GM19438 (cell line): ENCODE results near the gene ASXL1.

Source experiments
- ATAC-seq: cut with Tn5 transposase; IDR thresholded peaks from one replicate; pipeline ENCODE4 v1.9.1; 2021; ENCODE audit warnings: low read depth; ENCODE audit not compliant: unreplicated experiment

ASXL1 gene

DNA sequence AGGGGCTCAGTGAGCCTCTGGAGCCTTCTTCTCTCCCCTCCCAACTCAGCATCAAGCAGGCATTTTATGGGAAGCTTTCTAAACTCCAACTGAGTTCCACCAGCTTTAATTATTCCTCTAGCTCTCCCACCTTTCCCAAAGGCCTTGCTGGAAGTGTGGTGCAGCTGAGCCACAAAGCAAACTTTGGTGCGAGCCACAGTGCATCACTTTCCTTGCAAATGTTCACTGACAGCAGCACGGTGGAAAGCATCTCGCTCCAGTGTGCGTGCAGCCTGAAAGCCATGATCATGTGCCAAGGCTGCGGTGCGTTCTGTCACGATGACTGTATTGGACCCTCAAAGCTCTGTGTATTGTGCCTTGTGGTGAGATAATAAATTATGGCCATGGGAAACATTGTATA, 78.8 kb downstream of the ASXL1 start:
- ATAC-seq: no peak

DNA sequence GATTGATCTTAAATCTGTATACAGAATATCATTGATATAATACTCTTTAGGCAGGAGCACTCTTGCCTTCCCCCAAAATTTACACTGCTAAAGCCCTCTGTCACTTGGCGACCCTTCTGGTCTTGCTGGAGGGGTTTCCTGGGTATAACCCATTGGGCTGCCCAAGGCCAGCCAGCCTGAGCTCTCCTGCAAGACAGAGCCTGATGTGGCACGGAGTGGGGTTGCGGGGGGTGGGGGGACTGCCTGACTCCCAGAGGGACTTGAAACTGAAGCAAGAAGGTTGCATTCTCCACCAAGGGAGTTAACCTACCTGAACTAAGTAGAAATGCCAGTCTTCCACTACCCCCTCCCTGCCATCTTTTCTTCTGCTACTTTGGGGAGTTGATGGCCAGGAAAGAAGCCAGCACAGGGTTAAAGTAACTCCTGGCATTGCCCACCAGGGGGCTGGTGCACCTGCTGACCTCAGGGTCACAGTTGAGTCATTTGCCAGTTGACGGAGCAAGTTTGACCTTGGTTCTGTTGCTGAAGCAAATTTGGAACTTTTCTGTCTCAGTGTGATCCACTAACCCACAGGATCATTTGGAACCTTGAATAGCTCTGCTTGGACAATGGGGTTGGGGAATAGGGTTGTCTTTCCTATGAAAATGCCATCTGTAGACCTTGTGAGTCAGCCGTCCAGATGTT, 79.4 kb downstream of the ASXL1 start:
- ATAC-seq: no peak

DNA sequence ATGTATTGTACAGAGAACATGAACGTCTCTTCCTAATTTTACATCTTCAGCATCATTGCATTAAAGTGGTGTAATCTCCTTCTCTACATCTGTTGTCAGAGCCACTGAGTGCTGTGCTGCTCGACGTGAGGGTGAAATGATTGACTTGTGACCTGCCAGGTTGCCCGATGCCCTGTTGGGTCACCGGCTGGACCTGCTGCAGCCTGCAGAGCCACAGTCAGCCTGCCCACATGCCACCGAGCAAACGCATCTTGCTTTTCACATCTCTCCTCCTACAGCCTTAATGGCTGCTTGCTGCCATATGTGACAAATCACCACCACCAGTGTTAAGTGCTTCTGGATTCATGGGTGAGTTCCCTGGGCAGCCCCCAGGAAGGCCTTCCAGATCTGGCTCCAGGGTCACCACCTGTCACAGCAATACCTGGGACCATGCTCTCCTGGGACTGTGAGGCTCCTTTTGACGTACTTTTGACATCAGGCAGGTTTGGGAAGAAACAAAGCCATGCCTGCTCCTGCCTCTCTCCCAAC, 80.3 kb downstream of the ASXL1 start:
- no peak for ATAC-seq

DNA sequence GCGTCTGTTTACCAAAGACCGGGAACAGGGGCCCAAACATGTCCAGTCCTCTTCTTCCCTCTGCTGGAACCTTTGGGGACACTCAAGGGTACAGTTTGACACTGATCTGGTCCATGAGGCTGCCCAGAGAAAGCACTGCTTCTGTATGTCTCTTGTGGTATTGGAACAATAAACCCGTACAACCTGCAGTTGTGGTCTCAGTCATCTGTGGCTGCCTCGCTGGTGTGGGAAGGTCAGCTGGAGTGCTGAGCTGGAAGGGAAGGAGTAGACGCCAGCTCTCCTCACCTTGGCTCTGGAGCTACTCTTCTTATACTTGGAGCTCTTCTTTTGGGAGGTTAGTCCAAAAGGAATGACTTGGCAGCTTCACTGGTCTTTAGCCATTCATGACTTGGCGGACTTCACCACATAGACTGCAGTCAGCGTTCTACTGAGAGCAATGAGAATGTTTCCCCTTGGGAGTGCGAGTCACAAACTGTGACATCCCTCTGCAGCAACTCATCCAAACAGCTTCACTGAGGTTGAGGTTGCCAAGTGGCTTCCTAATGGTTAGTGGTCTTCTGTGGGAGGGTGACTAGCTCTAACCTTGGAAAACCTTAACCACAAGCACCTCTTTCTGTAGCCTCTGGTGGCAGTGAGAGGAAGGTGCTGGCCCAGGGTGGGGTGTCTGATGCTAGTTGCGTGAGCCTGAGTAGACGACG, 81.2 kb downstream of the ASXL1 start:
- ATAC-seq: no peak

DNA sequence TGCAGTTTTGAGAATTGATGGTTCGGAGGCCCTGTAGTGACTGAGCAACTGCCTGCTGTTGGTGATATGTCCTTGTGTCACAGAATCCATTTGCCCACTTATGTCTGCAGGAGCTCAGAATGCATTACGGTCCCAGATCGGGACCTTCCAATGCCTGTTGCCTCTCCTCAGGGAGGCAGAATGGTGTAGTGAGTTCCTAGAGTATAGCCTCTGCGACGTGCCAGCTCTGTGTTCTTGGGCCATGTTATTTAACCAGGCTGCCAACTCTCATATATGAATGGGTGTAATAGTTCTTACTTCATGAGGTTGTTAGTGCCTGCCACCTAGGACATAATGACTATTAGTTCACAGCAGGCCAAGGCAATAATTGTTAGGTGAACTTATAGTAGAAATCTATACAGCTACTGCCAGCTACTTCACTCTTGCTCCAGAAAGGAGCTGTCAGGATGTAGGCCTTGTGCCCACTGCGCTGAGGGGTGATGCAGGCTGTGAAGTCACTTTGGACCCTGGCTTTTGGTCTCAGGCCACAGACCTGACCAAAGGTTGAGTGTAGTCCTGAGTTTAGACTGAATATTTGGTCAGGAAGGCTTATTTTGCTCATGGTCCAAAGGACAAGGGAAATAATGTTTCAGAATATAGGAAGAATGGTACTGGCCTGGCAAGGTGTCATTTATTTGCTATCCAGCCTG, 82.1 kb downstream of the ASXL1 start:
- no peak for ATAC-seq

DNA sequence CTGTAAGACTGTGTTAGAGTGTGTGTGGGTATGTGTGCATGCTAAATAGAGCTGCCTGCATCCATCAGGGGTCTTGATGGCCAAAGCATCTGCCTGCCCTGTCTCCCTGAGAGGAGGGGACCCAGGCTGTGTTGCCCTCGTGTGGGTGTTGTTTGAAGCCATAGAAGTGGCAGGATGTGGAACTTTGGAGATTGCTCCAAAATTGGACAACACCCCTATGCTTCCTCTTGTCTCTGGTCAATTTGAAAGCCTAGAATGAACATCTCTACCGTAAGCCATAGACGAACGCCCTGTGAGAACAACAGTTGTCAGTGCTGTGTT, 82.6 kb downstream of the ASXL1 start:
- ATAC-seq: no peak

DNA sequence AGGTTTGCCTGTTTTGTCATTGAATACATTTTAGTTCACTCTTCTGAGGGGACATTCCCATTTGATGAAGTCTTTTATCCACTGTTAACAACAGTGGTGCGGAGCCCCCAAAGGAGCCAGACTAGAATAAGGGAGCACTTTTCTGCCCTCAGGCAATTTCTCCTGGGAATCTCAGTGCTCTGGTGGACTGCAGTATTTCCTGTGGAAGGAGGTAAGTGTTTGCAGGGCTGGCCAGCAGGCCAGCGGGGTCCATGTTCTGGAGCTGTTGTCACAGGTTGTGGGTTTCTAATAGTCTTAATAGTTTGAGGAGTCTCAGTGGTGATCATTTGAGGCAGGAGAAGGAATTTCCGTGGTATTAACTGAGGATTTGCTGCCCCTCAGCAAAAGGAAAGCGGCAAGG, 83.5 kb downstream of the ASXL1 start:
- no peak for ATAC-seq

DNA sequence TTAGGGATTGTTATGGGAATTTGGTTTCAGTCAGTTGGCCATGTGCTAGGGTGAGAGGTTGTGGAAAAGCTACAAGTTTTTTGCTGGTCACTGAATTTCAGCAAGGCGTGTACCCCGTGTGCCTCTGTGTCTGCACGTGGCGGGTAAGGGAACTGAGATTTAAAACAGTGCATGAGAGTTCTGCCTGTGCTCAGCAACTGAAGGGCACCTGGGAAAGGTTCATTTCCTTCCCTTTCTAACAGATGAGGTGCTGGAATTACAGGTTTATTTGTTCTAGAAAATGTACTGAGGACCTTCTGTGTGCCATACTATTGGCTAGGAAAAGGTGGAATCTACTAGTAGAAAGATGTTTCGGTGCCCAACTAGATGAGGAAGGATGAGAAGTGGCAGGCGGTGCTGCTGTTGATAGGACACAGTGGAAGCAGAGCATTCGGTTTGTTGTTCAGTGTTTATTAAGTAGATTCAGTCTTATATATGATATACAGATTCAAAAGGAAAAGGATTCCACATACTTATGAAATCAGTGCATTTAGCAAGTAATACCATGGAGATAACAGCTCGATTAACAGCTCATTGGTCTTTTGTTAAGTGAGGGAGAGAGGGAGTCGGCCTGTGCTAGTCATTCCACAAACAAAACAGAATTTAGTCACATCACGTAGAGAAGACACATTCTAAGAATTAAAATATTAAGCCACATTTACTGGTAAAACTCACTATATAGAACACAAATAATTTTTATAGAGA, 84.7 kb downstream of the ASXL1 start:
- no peak for ATAC-seq

DNA sequence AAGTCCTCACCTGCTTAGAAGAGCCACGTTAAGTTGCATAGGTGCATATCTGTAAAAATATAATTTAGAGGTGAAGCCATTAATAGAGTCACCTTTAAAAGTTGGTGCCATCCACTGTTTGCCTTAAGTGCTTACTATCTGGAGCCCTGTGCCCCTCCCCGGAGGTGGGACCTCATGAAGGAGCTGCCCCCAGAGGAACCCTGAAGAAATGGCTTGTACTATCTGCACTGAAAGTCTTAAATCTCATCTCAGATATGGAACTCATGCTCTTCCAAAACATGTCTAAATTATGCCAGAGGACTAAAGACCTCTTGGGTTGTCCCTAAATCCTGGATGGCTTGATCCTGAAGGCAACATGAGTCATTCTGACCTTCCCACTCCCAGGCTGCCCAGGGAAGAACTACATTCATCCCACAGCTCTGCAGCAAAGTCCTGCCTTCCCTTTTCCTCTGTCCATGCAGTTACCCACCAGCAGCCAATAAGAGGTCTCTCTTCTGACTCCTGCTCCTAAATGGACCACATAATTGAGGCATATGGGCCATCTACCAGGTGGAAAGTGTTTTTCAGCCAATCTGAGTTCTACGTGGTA, 85.3 kb downstream of the ASXL1 start:
- no peak for ATAC-seq

DNA sequence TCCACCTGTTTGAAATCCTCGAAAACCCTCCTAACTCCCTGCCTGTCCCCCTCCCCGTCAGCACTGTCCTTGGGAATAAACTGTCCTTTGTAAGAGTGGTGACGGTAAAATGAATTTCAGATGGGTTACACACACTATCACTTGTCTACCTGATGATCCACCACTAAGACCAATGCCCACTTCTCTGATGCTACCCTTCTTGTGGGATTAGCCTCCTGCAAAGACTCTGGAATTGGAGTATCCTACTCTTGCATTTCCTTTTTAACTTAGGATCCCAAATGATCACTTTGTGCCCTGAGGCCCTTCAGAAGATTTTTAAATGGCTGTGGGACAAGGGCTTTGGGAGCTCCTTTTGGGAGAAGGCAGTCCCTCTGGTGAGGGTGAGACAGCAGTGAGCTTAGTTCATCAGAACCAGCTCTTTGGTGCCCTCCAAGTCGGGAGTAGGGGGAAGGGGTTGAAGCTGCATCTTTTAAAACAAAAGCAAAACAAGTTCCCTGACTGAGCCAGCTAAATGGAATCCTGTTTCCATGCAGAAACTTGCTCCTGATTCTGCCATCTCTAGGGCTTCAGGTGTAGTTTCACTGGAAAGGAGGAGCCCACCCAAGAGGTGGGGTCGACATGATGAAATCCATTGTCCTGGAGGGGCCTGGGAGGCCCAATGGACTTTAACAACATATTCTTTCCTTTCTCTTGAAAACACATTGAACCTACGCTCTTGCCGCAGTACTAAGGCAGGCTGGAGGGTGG, 86.5 kb downstream of the ASXL1 start:
- no peak for ATAC-seq

DNA sequence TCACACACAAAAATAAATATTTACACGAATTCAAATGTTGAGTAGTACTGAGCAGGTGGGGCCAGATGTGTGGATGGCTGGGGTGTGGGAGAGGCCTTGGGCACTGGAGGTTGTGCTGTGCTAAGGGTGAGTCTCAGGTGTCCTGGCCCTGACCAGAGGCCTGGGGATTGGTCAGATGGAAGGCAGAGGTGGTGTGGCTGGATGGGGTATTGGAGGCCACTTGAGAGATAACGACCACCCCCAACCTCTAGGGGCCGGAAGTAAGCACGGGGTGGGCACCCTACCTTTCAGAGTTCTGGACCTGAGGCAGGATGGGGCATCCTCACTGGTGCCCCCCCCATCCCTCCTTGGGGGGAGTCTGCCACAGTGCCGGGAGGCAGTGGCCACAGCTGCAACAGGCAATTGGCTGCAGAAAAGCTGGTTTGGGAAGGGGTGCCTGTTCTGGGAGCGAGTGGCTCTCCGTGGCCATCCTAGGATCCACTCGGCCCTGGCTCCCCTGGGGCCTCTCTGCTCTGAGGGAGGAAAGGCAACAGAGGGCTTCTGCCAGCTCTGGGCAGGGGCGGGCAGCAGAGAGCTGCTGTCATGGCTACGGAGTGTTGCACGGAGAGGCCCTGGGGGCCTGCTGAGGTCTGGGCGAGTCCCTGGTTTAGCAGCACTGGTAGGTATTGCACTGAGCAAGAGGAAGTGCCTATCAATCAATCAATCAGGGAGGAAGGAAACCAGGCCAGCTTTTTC, 87.6 kb downstream of the ASXL1 start:
- no peak for ATAC-seq

DNA sequence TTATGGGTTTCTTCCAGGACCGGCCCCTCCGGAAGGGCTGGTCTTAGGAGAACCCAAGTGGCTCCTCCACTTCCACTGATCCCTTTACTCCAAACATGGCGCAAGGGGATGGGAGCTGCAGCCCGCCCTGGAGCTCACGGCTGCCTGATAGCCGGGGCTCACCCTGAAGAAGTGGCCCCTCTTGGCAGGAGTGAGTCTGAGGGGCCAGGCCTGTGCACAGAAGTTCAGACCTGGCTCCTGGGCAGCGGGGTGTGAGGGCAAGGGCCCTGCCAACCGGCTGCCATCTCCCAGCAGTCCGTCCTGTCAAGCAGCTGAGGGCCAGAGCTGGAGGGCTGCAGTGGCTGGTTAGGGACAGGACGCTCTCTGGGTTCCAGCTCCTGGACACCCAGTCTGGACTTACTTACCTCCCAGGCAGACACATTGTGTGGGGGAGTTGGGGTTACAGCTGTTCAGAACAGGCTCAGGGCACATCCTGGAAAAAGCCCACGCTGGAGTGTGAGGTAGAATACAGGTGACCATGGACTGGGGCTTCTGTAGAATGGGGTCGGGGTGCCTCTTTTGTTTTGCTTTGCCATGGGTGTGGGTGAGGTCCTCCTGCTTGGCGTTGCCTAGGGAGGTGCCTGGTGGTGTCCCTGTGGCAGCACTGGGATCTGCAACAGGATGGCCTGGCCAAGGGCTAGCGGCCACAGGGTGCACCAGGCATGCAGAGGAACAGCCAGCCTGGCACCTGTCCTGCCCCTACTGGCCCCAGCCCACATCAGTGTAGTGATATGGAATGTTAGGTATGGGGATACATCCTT, 88.4 kb downstream of the ASXL1 start:
- ATAC-seq: no peak

DNA sequence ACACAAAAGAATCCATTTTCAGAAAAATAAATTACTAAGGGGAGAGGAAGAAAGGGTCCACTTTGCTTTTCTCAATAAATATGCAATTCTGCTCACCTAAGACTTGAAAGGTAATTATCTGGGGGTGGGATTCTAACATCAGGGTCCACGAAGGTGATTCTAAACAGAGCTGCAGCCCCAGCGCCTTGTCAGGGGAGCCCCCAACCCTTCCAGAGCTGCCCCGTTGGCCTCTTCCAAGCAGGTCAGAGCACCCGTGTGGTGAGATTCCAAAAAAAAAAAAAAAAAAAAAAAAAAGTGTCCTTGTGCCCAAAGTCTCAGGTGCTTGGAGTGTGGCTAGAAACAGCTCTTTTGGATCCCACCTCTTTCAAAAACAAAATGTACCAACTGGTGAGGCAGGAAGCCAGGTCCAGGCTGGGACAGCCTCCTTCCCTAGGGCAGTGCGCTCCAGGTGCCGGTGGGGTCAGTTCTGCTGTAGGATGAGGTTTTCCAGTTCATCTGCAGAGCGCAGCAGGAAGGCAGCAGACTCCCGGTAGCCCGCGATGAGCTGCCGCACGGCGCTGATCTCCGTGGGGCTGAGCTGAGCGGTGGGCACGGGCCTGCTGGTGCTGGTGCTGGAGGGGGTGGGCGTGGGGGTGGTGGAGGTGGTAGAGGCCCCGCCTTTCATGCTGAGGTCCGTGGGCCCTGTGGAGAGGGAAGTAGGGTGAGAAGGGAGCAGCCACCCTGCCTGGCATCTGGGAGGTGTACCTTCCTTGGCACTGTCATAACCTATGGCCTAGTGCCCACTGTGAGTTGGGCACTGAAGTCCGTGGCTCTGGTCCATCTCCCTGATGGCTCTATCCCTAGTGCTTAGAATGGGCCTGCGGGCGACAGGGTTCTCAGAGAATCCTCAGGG, 89.3 kb downstream of the ASXL1 start:
- ATAC-seq: no peak

DNA sequence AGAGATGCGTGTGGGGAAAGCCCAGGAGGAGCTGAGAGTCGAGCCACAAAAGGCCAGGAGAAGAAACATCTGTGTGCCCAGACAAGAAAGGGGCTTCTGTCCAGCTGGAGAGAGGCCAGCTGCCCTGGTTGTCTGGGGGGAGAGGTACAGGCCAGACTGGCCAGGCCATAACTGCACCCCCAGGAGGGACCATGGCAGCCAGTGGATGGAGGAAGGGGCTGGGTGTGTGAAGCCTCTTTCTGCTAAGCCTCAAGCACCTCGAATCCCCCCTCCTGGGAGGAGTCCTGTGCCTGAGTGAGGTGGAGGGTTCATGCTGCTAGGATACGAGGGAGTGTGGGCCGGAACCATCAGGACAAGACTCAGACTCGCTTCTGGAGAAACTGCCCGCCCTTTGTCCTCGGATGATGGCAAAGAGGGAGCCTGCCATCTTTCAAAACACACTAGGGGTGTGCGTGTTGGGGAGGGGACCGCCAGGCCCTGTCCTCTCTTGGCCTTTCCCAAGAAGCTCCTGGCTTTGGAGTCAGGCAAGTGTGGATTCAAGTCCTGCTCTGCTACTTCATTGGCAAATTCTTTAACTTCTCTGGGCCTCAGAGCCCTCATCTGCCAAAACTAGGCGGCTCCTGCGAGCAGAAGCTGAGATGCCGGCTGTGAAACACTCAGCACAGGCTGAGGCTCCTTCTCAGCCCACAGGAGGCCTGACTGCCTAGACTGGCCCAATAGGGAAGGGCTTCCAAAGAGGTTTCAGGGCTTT, 90.3 kb downstream of the ASXL1 start:
- ATAC-seq: no peak

DNA sequence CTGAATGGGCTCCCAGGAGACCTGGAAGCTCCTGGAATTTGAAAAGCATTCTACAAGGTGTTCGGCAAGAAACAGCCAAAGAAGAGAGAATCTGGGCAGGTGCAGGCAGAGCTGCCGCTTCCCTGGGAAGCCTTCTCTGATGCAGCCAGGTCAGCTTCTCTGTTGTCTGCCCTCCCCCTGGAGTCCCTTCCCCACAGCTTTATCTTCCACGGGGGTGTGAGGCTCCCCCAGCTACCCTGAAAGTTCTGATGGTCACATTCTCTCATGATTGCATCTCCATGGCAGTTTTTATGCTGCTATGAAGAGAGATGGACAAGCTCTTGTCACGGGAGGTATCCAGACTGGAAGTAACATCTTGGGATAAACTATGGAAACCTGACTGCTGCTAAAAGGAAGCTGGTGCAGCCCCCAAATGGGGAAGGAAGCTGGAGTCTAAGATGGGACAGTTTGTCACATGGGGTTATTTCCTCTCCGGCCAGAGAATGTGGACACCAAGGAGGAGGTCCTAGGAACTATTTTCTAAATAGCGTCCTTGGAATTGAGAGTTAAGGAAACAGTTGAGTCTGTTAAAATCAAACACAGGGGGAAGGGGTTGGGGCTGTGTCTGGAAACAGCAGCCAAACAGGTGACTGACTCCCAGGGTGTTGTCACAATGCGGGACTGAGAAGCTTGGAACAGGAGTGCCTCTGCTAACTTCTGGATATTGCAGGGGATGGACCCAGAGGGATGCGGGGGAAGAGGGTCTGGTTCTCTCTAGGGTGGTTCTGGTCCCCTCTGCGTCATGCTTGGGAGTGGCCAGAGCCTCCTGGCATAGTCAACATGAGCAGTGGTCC, 91.1 kb downstream of the ASXL1 start:
- no peak for ATAC-seq

- ATAC-seq: no peak
Measured at GRCh38 chr20:32449890-32450401, 91.8 kb downstream of the ASXL1 start.
